HepG2 (cell line): ENCODE measurements around the gene NECAB2. TPM values are rescaled to one million over a fixed set of nuclear protein-coding genes. Genes with fewer than 3 reads are reported as not detected.

ENCODE experiments used
- ATAC-seq: fragments of 200-7000 bp; cut with Tn5 transposase; 3 replicates; pipeline ENCODE4 v1.9.1; 2020; ENCODE audit warnings: mild to moderate bottlenecking, moderate library complexity
- BruUV-seq: library from RNA; stranded (reverse); fragments of 400-500 nt; replicated peaks from 2 replicates; lab custom pipeline; 2021; lab: Mats Ljungman, UMichigan
- CTCF ChIA-PET: fragments of 300-600 bp; formaldehyde crosslinking; extraction: SDS; loops from one replicate; lab custom pipeline; 2021; ENCODE audit warnings: low total read pairs, inconsistent platforms, low intra/inter-chr PET ratio; lab: Yijun Ruan, JAX
- POLR2A ChIA-PET: fragments of 350-600 bp; sonication (Branson Sonifier 250); formaldehyde crosslinking; loops from one replicate; lab custom pipeline; 2020; ENCODE audit warnings: antibody characterized with exemption, inconsistent platforms; lab: Yijun Ruan, JAX
- DNase-seq: peaks from one replicate; pipeline ENCODE4 v3.0.0-alpha.2; 2015; ENCODE audit warnings: low spot score
- FAIRE-seq: peaks from 3 replicates; lab custom pipeline; 2011; peaks lifted over from hg19 to GRCh38; lab: Jason Lieb, UNC
- H2AFZ ChIP-seq: one replicate; pipeline ENCODE4 v1.6.1; 2011; ENCODE audit warnings: low read length, inconsistent platforms
- H3K27ac ChIP-seq: fragments of 300-600 bp; 3 replicates; pipeline ENCODE4 v1.8.0; 2011; ENCODE audit warnings: mixed run types, mild to moderate bottlenecking, mixed read lengths, low read length, inconsistent platforms; ENCODE audit not compliant: insufficient read depth; ENCODE audit errors: extremely low read length
- H3K27me3 ChIP-seq, 2 experiments: fragments of 200-600 bp in 1 of 2; 2 replicates in 1 of 2; 3 replicates in 1 of 2; pipeline versions ENCODE4 v1.6.0 to v1.8.0; 2011; ENCODE audit warnings: low read length in 2 of 2, mild to moderate bottlenecking in 2 of 2, moderate library complexity in 2 of 2, inconsistent platforms in 1 of 2; ENCODE audit not compliant: insufficient read depth in 2 of 2, control insufficient read depth in 1 of 2
- H3K36me3 ChIP-seq, 2 experiments: fragments of 200-600 bp in 1 of 2; replicated peaks in 1 of 2; 2 replicates in 1 of 2; 3 replicates in 1 of 2; pipeline versions ENCODE4 v1.5.1 to v1.8.0; 2011; ENCODE audit warnings: low read length in 2 of 2, inconsistent platforms in 1 of 2; ENCODE audit not compliant: insufficient read depth in 2 of 2, control insufficient read depth in 1 of 2
- H3K4me1 ChIP-seq: 2 replicates; pipeline ENCODE4 v1.5.1; 2012; ENCODE audit warnings: low read length, inconsistent platforms; ENCODE audit not compliant: insufficient read depth
- H3K4me2 ChIP-seq: 2 replicates; pipeline ENCODE4 v1.6.0; 2011; ENCODE audit warnings: low read depth, low read length, inconsistent platforms
- H3K4me3 ChIP-seq, 3 experiments: fragments of 200-600 bp in 1 of 3; sonication (generic), shearing (Covaris generic) in 1 of 3; replicated peaks in 1 of 3; 2 replicates each; pipeline ENCODE4 v1.5.1; 2011 to 2016; ENCODE audit warnings: low read length in 3 of 3, inconsistent platforms in 2 of 3, low read depth in 2 of 3, mild to moderate bottlenecking in 2 of 3, control low read depth in 1 of 3, mixed read lengths in 1 of 3; ENCODE audit not compliant: insufficient read depth in 1 of 3
- H3K79me2 ChIP-seq: one replicate; pipeline ENCODE4 v1.6.1; 2011; ENCODE audit warnings: low read length, inconsistent platforms; ENCODE audit not compliant: insufficient read depth
- H3K9ac ChIP-seq: 2 replicates; pipeline ENCODE4 v1.6.0; 2011; ENCODE audit warnings: mild to moderate bottlenecking, low read depth, low read length, inconsistent platforms; ENCODE audit not compliant: insufficient read depth
- H3K9me3 ChIP-seq: 2 replicates; pipeline ENCODE4 v1.5.1; 2012; ENCODE audit warnings: mild to moderate bottlenecking, low read length
- H4K20me1 ChIP-seq: 2 replicates; pipeline ENCODE4 v1.6.0; 2011; ENCODE audit warnings: inconsistent platforms, mild to moderate bottlenecking, low read length, moderate library complexity; ENCODE audit not compliant: insufficient read depth
- BORCS8-MEF2B ChIP-seq: sonication (generic); formaldehyde crosslinking; IDR thresholded peaks from 2 replicates; pipeline ENCODE4 v1.8.0; 2022; ENCODE audit warnings: mild to moderate bottlenecking, missing genetic modification reagents
- PAX8 ChIP-seq: sonication (generic); formaldehyde crosslinking; IDR thresholded peaks from 2 replicates; pipeline ENCODE4 v1.8.0; 2022; ENCODE audit warnings: mild to moderate bottlenecking, missing genetic modification reagents, borderline replicate concordance
- PCBP2 ChIP-seq: fragments of 200-400 bp; formaldehyde crosslinking; optimal IDR thresholded peaks from 2 replicates; pipeline ENCODE3; 2018; ENCODE audit warnings: low read length, low read depth; ENCODE audit not compliant: poor library complexity, severe bottlenecking
- THAP11 ChIP-seq: IDR thresholded peaks from 2 replicates; pipeline ENCODE4 v1.6.1; 2016; ENCODE audit warnings: missing biosample characterization, missing genetic modification reagents
- THAP9 ChIP-seq: sonication (generic); formaldehyde crosslinking; IDR thresholded peaks from 2 replicates; pipeline ENCODE4; 2020; ENCODE audit warnings: missing genetic modification reagents, mild to moderate bottlenecking, borderline replicate concordance
- ZBTB26 ChIP-seq: IDR thresholded peaks from 2 replicates; pipeline ENCODE4 v1.6.1; 2016; ENCODE audit warnings: missing compliant biosample characterization, missing genetic modification reagents, borderline replicate concordance
- ZNF251 ChIP-seq: sonication (generic); formaldehyde crosslinking; IDR thresholded peaks from 2 replicates; pipeline ENCODE4 v1.9.0; 2021; ENCODE audit warnings: mild to moderate bottlenecking, missing genetic modification reagents
- ZNF264 ChIP-seq: sonication (generic); formaldehyde crosslinking; IDR thresholded peaks from 2 replicates; pipeline ENCODE4 v1.4.0; 2020; ENCODE audit warnings: missing genetic modification reagents
- ZNF432 ChIP-seq: sonication (generic); formaldehyde crosslinking; IDR thresholded peaks from 2 replicates; pipeline ENCODE4 v1.5.0; 2020; ENCODE audit warnings: missing genetic modification reagents, mild to moderate bottlenecking, borderline replicate concordance
- WGBS: methylation state at CpG from one replicate; pipeline ENCODE4 v1.1.6; 2017; ENCODE audit warnings: low lambda C conversion rate; 5-methylcytosine and 5-hydroxymethylcytosine counted together
- in situ Hi-C: cut with HindIII; loops from 2 replicates; pipeline ENCODE4 v1.10.0; 2017; ENCODE audit warnings: low pct_unique_long_range_greater_than_20kb; ENCODE audit not compliant: extremely low pct_ligation_motif_present
- intact Hi-C: fragments of 100-400 bp; cut with micrococcal nuclease; formaldehyde crosslinking; loops from one replicate; pipeline ENCODE4 v1.10.0; 2022; ENCODE audit not compliant: unreplicated experiment
- polyA plus RNA-seq, 8 experiments: library from polyadenylated mRNA; depleted of rRNA in 3 of 8; stranded (reverse) in 7 of 8; unstranded in 1 of 8; fragments of >200 nt; fragmentation: Illumina TruSeq in 4 of 8; extraction: Trizol in 4 of 8; gene quantifications; 2 replicates each; pipeline versions ENCODE4 v1.2.1 to v1.2.3, GENCODE V29; 2011 to 2016; ENCODE audit warnings: low read depth in 4 of 8, missing spikeins in 1 of 8, mixed read lengths in 1 of 8; ENCODE audit not compliant: insufficient read depth in 1 of 8
- total RNA-seq, 5 experiments: library from RNA; depleted of rRNA; stranded (reverse); fragments of >200 nt; fragmentation: Illumina TruSeq; extraction: Trizol; gene quantifications; 2 replicates each; pipeline ENCODE4 v1.2.3, GENCODE V29; 2016; ENCODE audit warnings: low read depth in 1 of 5
- TF ChIP-seq, protein P1 (sequence below): sonication (generic); formaldehyde crosslinking; conservative IDR thresholded peaks from 2 replicates; pipeline ENCODE4 v1.4.0; 2020; ENCODE audit warnings: missing genetic modification reagents
- TF ChIP-seq, protein P2 (sequence below): sonication (generic); formaldehyde crosslinking; IDR thresholded peaks from 2 replicates; pipeline ENCODE4 v1.8.1; 2022; ENCODE audit warnings: low read depth, mild to moderate bottlenecking, missing genetic modification reagents

The NECAB2 gene
- total and polyA plus RNA-seq, 2 of the 13 experiments (the other 11 are each of a cell fraction or from before 2014, with no cell fraction given): 0.21 to 0.49 TPM

DNA sequence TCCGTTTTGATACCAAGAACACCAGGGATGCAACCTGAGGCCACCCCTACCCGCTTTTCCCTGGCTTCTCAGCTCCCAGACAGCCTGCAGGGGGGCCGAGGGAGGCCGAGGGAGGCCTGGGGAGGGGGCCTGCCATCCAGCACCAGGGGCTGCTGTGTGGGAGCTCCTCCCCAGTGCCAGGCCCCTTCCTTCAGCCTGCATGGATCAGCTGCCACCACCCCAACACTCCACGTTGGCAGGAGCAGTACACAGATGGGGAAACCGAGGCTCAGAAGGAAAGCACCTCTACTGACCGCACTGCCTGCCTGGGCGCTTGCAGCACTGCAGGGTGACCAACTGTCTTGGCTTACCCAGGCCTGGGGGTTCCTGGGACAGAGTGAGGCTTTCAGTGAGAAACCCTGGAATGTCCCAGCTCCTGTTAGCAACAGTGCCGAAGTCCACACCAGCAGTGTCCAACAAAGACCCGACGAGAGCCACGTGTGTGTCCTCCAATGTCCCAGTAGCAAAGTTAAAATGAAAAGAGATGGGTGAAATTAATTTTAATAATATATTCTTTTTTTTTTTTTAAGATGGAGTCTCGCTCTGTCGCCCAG is 20.3 kb upstream of the NECAB2 start (continued):
- peak; percentile 67; the same call in 1 of the 2 replicates for TF ChIP-seq THAP9 (CRISPR knock-in tag)
- no peak for TF ChIP-seq THAP11 (CRISPR knock-in tag)

- FAIRE-seq: peak; percentile 4
- Histone ChIP-seq H3K9ac (no peak overlapping the region), H3K4me2 (peak overlapping the region; percentile 62)
- TF ChIP-seq, protein P1, sequence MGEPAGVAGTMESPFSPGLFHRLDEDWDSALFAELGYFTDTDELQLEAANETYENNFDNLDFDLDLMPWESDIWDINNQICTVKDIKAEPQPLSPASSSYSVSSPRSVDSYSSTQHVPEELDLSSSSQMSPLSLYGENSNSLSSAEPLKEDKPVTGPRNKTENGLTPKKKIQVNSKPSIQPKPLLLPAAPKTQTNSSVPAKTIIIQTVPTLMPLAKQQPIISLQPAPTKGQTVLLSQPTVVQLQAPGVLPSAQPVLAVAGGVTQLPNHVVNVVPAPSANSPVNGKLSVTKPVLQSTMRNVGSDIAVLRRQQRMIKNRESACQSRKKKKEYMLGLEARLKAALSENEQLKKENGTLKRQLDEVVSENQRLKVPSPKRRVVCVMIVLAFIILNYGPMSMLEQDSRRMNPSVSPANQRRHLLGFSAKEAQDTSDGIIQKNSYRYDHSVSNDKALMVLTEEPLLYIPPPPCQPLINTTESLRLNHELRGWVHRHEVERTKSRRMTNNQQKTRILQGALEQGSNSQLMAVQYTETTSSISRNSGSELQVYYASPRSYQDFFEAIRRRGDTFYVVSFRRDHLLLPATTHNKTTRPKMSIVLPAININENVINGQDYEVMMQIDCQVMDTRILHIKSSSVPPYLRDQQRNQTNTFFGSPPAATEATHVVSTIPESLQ (CRISPR knock-in tag): no peak
- TF ChIP-seq BORCS8-MEF2B (0 out of 2 replicates have a peak, but pooled peaks have one; percentile 49), PAX8 (no peak), PCBP2 (no peak), ZNF432 (CRISPR knock-in tag) (no peak), ZNF264 (no peak), ZNF251 (CRISPR knock-in tag) (no peak), ZBTB26 (peak; percentile 95)
- TF ChIP-seq, protein P2, sequence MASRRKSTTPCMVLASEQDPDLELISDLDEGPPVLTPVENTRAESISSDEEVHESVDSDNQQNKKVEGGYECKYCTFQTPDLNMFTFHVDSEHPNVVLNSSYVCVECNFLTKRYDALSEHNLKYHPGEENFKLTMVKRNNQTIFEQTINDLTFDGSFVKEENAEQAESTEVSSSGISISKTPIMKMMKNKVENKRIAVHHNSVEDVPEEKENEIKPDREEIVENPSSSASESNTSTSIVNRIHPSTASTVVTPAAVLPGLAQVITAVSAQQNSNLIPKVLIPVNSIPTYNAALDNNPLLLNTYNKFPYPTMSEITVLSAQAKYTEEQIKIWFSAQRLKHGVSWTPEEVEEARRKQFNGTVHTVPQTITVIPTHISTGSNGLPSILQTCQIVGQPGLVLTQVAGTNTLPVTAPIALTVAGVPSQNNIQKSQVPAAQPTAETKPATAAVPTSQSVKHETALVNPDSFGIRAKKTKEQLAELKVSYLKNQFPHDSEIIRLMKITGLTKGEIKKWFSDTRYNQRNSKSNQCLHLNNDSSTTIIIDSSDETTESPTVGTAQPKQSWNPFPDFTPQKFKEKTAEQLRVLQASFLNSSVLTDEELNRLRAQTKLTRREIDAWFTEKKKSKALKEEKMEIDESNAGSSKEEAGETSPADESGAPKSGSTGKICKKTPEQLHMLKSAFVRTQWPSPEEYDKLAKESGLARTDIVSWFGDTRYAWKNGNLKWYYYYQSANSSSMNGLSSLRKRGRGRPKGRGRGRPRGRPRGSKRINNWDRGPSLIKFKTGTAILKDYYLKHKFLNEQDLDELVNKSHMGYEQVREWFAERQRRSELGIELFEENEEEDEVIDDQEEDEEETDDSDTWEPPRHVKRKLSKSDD (CRISPR knock-in tag): no peak
These were observed 18.9 kb upstream of the NECAB2 start for GRCh38 chr16:83948914-83949723.

More at GRCh38 chr16:83948914-83949723, 18.9 kb upstream of the NECAB2 start:
- Histone ChIP-seq H3K4me1 (peaks cover 84% of the 10 kb centered on the region), H3K79me2 (peaks cover 6% of the 10 kb centered on the region), H3K4me3 (peak overlapping the region in 1 of 3 experiments; percentile 6; a peak in 1 of 6 replicates), H2AFZ (no peak overlapping the region), H3K36me3 (no peaks in the 10 kb centered on the region), H3K27me3 (peaks cover 0 to 3% of the 10 kb centered on the region in 2 experiments; a peak in 1 of 5 replicates), H3K9me3 (no peaks in the 10 kb centered on the region), H4K20me1 (peaks cover 5% of the 10 kb centered on the region), H3K27ac (no peak overlapping the region)
- ChIA-PET POLR2A (interaction anchor here (0.6 kb wide), 1 partner anchor 575 kb away, joined by 6 read pairs; no protein-coding TSS in a partner anchor), CTCF (no interaction called here)
- DNase-seq: peak; percentile 78
- no TSS peak for BruUV-seq
- intact Hi-C loops: no loop called here
- ATAC-seq: no peak
- in situ Hi-C loops: no loop called here
- 1% methylated on average over 12 of the region's 13 CpGs for WGBS
